KOPT-K1 (cell line): Measurements from ENCODE around the gene NET1.

Source experiments
- H3K27ac ChIP-seq: fragments of 200-600 bp; sonication (generic); 2 replicates; pipeline ENCODE4 v1.5.1; 2016; ENCODE audit warnings: antibody characterized with exemption, mild to moderate bottlenecking, low read depth, low read length; ENCODE audit not compliant: poor library complexity, severe bottlenecking
- H3K36me3 ChIP-seq: fragments of 200-600 bp; sonication (generic); 2 replicates; pipeline ENCODE4 v1.5.1; 2017; ENCODE audit warnings: antibody characterized with exemption, mild to moderate bottlenecking, low read length, moderate library complexity; ENCODE audit not compliant: insufficient read depth
- H3K9me3 ChIP-seq: fragments of 200-600 bp; sonication (generic); 2 replicates; pipeline ENCODE4 v1.5.1; 2017; ENCODE audit warnings: antibody characterized with exemption, low read length, mild to moderate bottlenecking; ENCODE audit not compliant: insufficient read depth, poor library complexity, severe bottlenecking

NET1 gene

GRCh38 chr10:5446390-5446926 is 34.1 kb downstream of the NET1 start:
- peak overlapping the region; percentile 49 for H3K27ac ChIP-seq
- peaks cover 12% of the 10 kb centered on the region for H3K36me3 ChIP-seq
- H3K9me3 ChIP-seq: no peaks in the 10 kb centered on the region

- Histone ChIP-seq H3K27ac (peak overlapping the region; percentile 12), H3K36me3 (peaks cover 18% of the 10 kb centered on the region), H3K9me3 (no peaks in the 10 kb centered on the region)
Measured at GRCh38 chr10:5447056-5447455, 34.7 kb downstream of the NET1 start.

GRCh38 chr10:5447611-5448071 is 35.3 kb downstream of the NET1 start:
- no peaks in the 10 kb centered on the region for H3K9me3 ChIP-seq
- peak overlapping the region; percentile 12 for H3K27ac ChIP-seq
- H3K36me3 ChIP-seq: peaks cover 23% of the 10 kb centered on the region

DNA sequence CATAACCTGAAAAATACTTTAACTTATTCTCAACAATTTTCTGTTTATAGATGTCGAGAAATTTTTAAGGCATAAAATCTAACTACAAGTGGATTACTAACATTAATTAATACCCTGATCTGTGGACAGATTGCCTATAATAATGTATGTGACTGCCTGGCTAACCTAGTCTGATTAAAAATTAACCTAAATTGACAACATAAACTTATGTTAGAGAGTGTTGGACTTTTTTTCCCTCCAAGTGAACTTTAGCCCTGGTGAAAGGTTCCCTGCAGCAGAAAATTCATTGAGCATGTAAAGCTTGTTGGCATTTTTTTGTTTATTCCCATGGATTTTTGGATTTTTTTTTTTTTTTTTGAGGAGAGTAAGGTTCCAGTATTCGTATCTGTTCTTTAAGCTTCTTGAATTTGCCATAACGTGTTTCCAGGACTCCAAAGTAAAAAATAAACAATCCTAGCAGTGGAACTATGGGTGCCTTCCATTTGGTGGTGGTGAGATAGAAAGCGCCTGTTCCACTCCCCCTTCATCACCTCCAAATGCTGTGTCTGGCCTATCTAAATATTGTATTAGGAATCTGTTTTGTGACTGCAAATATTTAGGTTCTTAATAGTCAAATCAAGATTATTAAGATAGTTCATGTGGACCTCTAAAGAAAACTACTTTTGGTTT is 36.1 kb downstream of the NET1 start:
- Histone ChIP-seq H3K36me3 (peaks cover 32% of the 10 kb centered on the region), H3K27ac (peak overlapping the region; percentile 12), H3K9me3 (no peaks in the 10 kb centered on the region)

- Histone ChIP-seq H3K9me3 (no peaks in the 10 kb centered on the region), H3K36me3 (peaks cover 32% of the 10 kb centered on the region), H3K27ac (no peak overlapping the region)
Measured at GRCh38 chr10:5449227-5449626, 36.9 kb downstream of the NET1 start.

DNA sequence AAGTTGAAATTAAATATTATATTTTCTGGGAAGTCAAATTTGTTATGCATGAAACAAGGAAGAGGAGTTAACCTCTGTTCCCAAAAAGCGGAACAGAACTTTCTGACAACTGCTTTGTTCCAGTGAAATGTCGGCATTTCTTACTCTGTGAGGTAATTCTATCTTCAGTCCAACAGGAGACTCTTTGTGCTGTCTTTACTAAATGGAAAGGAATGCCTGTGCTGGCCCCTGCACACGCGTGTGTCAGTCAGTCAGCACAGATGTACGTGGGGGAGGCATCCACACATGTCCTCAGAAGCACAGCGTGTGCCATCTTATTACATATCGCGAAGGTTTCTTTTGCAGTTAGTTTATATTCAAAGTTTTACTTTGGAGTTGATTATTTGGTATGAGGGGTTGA is 37.5 kb downstream of the NET1 start:
- H3K9me3 ChIP-seq: no peaks in the 10 kb centered on the region
- H3K27ac ChIP-seq: no peak overlapping the region
- H3K36me3 ChIP-seq: peaks cover 34% of the 10 kb centered on the region

- no peaks in the 10 kb centered on the region for H3K9me3 ChIP-seq
- peaks cover 44% of the 10 kb centered on the region for H3K36me3 ChIP-seq
- no peak overlapping the region for H3K27ac ChIP-seq
Measured at GRCh38 chr10:5450605-5451384, 38.4 kb downstream of the NET1 start.

GRCh38 chr10:5453749-5454489 is 41.6 kb downstream of the NET1 start:
- Histone ChIP-seq H3K36me3 (peaks cover 71% of the 10 kb centered on the region), H3K9me3 (no peaks in the 10 kb centered on the region), H3K27ac (no peak overlapping the region)

GRCh38 chr10:5456563-5456962 is 44.2 kb downstream of the NET1 start:
- H3K9me3 ChIP-seq: no peaks in the 10 kb centered on the region
- peaks cover 93% of the 10 kb centered on the region for H3K36me3 ChIP-seq
- H3K27ac ChIP-seq: no peak overlapping the region

- Histone ChIP-seq H3K27ac (peak overlapping the region; percentile 51), H3K9me3 (no peaks in the 10 kb centered on the region), H3K36me3 (peaks cover 81% of the 10 kb centered on the region)
Measured at GRCh38 chr10:5457741-5458140, 45.4 kb downstream of the NET1 start.

- Histone ChIP-seq H3K36me3 (peaks cover 74% of the 10 kb centered on the region), H3K9me3 (no peaks in the 10 kb centered on the region), H3K27ac (peak overlapping the region; percentile 51)
Measured at GRCh38 chr10:5458425-5458824, 46.1 kb downstream of the NET1 start.

GRCh38 chr10:5458949-5459747 is 46.8 kb downstream of the NET1 start:
- Histone ChIP-seq H3K36me3 (peaks cover 67% of the 10 kb centered on the region), H3K9me3 (no peaks in the 10 kb centered on the region), H3K27ac (no peak overlapping the region)

- peaks cover 52% of the 10 kb centered on the region for H3K36me3 ChIP-seq
- H3K9me3 ChIP-seq: no peaks in the 10 kb centered on the region
- no peak overlapping the region for H3K27ac ChIP-seq
Measured at GRCh38 chr10:5460468-5461202, 48.3 kb downstream of the NET1 start.

- no peak overlapping the region for H3K27ac ChIP-seq
- H3K36me3 ChIP-seq: peaks cover 46% of the 10 kb centered on the region
- H3K9me3 ChIP-seq: no peaks in the 10 kb centered on the region
Measured at GRCh38 chr10:5461203-5461588, 48.8 kb downstream of the NET1 start.
